Measurements from ENCODE around the gene TCFL5.

DNA sequence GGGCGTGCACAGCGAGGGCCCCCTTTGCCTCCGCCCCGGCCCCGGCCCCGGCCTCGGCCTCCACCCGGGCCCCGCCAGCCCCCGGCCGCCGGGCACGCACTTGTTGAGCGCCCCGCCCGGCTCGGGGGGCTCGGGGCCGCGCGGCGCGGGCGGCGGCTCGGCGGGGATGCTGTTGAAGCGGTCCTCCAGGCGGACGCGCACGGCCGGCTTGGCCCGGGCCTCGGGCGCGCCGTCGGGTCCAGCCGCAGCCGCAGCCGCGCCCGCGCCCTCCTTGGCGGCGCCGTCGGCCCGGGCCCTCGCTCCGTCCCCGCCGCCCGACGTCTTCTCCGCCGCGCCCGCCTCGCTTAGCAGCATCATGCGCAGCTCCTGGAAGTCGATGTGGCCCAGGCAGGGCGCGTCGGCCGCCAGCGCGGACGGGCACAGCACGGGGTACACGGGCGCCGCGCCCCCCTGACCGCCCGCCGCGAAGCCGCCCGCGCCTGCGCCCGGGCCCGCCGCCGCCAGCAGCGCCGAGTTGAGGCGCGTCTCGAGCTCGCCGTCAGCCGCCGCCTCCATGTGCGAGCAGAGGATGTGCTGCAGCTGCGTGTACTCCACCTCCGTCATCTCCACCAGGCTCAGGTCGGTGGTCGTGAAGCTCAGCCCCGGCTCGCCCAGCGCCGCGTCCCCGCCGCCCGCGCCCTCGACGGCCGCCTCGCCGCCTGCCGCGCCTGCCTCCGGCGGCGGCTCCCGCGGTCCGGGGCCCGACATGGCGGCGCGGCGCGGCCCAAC, 514 bp downstream of the TCFL5 start:
- no peak for TF ChIP-seq POLR2A (IDR thresholded peaks at IDR 0.05)
- TF ChIP-seq, protein P1, sequence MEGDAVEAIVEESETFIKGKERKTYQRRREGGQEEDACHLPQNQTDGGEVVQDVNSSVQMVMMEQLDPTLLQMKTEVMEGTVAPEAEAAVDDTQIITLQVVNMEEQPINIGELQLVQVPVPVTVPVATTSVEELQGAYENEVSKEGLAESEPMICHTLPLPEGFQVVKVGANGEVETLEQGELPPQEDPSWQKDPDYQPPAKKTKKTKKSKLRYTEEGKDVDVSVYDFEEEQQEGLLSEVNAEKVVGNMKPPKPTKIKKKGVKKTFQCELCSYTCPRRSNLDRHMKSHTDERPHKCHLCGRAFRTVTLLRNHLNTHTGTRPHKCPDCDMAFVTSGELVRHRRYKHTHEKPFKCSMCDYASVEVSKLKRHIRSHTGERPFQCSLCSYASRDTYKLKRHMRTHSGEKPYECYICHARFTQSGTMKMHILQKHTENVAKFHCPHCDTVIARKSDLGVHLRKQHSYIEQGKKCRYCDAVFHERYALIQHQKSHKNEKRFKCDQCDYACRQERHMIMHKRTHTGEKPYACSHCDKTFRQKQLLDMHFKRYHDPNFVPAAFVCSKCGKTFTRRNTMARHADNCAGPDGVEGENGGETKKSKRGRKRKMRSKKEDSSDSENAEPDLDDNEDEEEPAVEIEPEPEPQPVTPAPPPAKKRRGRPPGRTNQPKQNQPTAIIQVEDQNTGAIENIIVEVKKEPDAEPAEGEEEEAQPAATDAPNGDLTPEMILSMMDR (IDR thresholded peaks at IDR 0.05) = no peak
